ENCODE results near the gene STXBP6. TPM values are rescaled to one million over a fixed set of nuclear protein-coding genes. Genes with fewer than 3 reads are reported as not detected.

The STXBP6 gene
- total and polyA plus RNA-seq, 2 of the 13 experiments (the other 11 are each of a cell fraction or from before 2014, with no cell fraction given) = 35.3 to 42.8 TPM

GRCh38 chr14:24971255-24971654, 78.7 kb downstream of the STXBP6 start:
- H3K4me3 ChIP-seq (replicated peaks in 1 of 3; ENCODE audit: insufficient read depth in 1 of 3, low read depth in 2 of 3, low read length in 3 of 3) = no peak overlapping the region
- peaks cover 12% of the 10 kb centered on the region; the same call in 1 of the 2 replicates for H3K4me1 ChIP-seq (ENCODE audit: insufficient read depth, low read length)
- in situ Hi-C loops (cut with HindIII; ENCODE audit: extremely low pct_ligation_motif_present, low pct_unique_long_range_greater_than_20kb) = no loop called here
- H2AFZ ChIP-seq (ENCODE audit: low read length) = no peak overlapping the region
- H3K79me2 ChIP-seq (ENCODE audit: insufficient read depth, low read length) = no peaks in the 10 kb centered on the region
- no peak overlapping the region for H3K27ac ChIP-seq (ENCODE audit: extremely low read length, insufficient read depth, low read length)
- ATAC-seq (no peak), DNase-seq (ENCODE audit: low spot score) (no peak), FAIRE-seq (no peak)
- no peaks in the 10 kb centered on the region; a peak in 1 of 5 replicates for H3K36me3 ChIP-seq (replicated peaks in 1 of 2; ENCODE audit: control insufficient read depth in 1 of 2, insufficient read depth in 2 of 2, low read length in 2 of 2)
- no peaks in the 10 kb centered on the region for H4K20me1 ChIP-seq (ENCODE audit: insufficient read depth, low read length)
- H3K9me3 ChIP-seq (ENCODE audit: low read length) = no peaks in the 10 kb centered on the region
- intact Hi-C loops (cut with micrococcal nuclease; ENCODE audit: unreplicated experiment) = no loop called here
- no peak overlapping the region for H3K9ac ChIP-seq (ENCODE audit: insufficient read depth, low read depth, low read length)
- ChIA-PET CTCF (ENCODE audit: low intra/inter-chr PET ratio, low total read pairs) (no interaction called here), POLR2A (no interaction called here)
- no peaks in the 10 kb centered on the region for H3K27me3 ChIP-seq (ENCODE audit: control insufficient read depth in 1 of 2, insufficient read depth in 2 of 2, low read length in 2 of 2)
- BruUV-seq (replicated peaks) = no TSS peak
- H3K4me2 ChIP-seq (ENCODE audit: low read depth, low read length) = no peak overlapping the region
- TF ChIP-seq HNRNPLL (IDR thresholded peaks at IDR 0.05; ENCODE audit: low read depth, low read length, poor library complexity, severe bottlenecking) (no peak), ZSCAN5A (CRISPR knock-in tag; IDR thresholded peaks at IDR 0.05; ENCODE audit: borderline replicate concordance) (no peak), CBX2 (IDR thresholded peaks at IDR 0.05; ENCODE audit: low read depth, low read length) (no peak), CBX2 (CRISPR knock-in tag; IDR thresholded peaks at IDR 0.05; ENCODE audit: low read depth) (no peak), NR1H2 (CRISPR knock-in tag; IDR thresholded peaks at IDR 0.05; ENCODE audit: borderline replicate concordance, low read depth) (no peak), ZBTB49 (CRISPR knock-in tag; IDR thresholded peaks at IDR 0.05; ENCODE audit: borderline replicate concordance) (no peak), CBX5 (CRISPR knock-in tag; IDR thresholded peaks at IDR 0.05; ENCODE audit: borderline replicate concordance) (no peak), TBX3 (IDR thresholded peaks at IDR 0.05; ENCODE audit: borderline replicate concordance) (no peak), MBNL3 (CRISPR knock-in tag; conservative IDR thresholded peaks at IDR 0.05) (no peak), SSRP1 (CRISPR knock-in tag; IDR thresholded peaks at IDR 0.05) (no peak), ZBTB25 (CRISPR knock-in tag; IDR thresholded peaks at IDR 0.05) (no peak)
- TF ChIP-seq, protein P1, sequence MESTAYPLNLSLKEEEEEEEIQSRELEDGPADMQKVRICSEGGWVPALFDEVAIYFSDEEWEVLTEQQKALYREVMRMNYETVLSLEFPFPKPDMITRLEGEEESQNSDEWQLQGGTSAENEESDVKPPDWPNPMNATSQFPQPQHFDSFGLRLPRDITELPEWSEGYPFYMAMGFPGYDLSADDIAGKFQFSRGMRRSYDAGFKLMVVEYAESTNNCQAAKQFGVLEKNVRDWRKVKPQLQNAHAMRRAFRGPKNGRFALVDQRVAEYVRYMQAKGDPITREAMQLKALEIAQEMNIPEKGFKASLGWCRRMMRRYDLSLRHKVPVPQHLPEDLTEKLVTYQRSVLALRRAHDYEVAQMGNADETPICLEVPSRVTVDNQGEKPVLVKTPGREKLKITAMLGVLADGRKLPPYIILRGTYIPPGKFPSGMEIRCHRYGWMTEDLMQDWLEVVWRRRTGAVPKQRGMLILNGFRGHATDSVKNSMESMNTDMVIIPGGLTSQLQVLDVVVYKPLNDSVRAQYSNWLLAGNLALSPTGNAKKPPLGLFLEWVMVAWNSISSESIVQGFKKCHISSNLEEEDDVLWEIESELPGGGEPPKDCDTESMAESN (CRISPR knock-in tag; conservative IDR thresholded peaks at IDR 0.05) = no peak
- TF ChIP-seq, protein P2, sequence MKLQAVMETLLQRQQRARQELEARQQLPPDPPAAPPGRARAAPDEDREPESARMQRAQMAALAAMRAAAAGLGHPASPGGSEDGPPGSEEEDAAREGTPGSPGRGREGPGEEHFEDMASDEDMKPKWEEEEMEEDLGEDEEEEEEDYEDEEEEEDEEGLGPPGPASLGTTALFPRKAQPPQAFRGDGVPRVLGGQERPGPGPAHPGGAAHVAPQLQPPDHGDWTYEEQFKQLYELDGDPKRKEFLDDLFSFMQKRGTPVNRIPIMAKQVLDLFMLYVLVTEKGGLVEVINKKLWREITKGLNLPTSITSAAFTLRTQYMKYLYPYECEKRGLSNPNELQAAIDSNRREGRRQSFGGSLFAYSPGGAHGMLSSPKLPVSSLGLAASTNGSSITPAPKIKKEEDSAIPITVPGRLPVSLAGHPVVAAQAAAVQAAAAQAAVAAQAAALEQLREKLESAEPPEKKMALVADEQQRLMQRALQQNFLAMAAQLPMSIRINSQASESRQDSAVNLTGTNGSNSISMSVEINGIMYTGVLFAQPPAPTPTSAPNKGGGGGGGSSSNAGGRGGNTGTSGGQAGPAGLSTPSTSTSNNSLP (IDR thresholded peaks at IDR 0.05; ENCODE audit: low read depth, low read length) = no peak

All from HepG2 (cell line).